Measurements from ENCODE around the gene KIF26B.
"Not testable (repeated sequence)": the region's sequence is repeated elsewhere in the genome, so short reads cannot be mapped to it uniquely, and the experiment has no call there.

Gene KIF26B

GRCh38 chr1:245695211-245695610, 540.4 kb downstream of the KIF26B start:
- DNase-seq (ENCODE audit: low read depth), result no peak
- no peak overlapping the region for H3K4me3 ChIP-seq (ENCODE audit: low read length)
- no peak for TF ChIP-seq CTCF (conservative IDR thresholded peaks at IDR 0.05; ENCODE audit: low read length)

GRCh38 chr1:245695701-245696100, 540.9 kb downstream of the KIF26B start:
- not testable (repeated sequence) for H3K4me3 ChIP-seq (ENCODE audit: low read length); DNase-seq (ENCODE audit: low read depth)

- H3K4me3 ChIP-seq (ENCODE audit: low read length), result no peak overlapping the region
- no peak for TF ChIP-seq CTCF (conservative IDR thresholded peaks at IDR 0.05; ENCODE audit: low read length)
- no peak for DNase-seq (ENCODE audit: low read depth)
Observed at GRCh38 chr1:245698116-245698515, 543.3 kb downstream of the KIF26B start.

GRCh38 chr1:245698860-245699259, 544.1 kb downstream of the KIF26B start:
- no peak for DNase-seq (ENCODE audit: low read depth)
- no peak for TF ChIP-seq CTCF (conservative IDR thresholded peaks at IDR 0.05; ENCODE audit: low read length)
- H3K4me3 ChIP-seq (ENCODE audit: low read length), result no peak overlapping the region

GRCh38 chr1:245700631-245701030, 545.8 kb downstream of the KIF26B start:
- DNase-seq (ENCODE audit: low read depth), result no peak
- no peak for TF ChIP-seq CTCF (conservative IDR thresholded peaks at IDR 0.05; ENCODE audit: low read length)
- H3K4me3 ChIP-seq (ENCODE audit: low read length), result no peak overlapping the region

GRCh38 chr1:245701631-245702030, 546.8 kb downstream of the KIF26B start:
- TF ChIP-seq CTCF (conservative IDR thresholded peaks at IDR 0.05; ENCODE audit: low read length), result no peak
- no peak overlapping the region for H3K4me3 ChIP-seq (ENCODE audit: low read length)
- no peak for DNase-seq (ENCODE audit: low read depth)

GRCh38 chr1:245702346-245702745, 547.6 kb downstream of the KIF26B start:
- H3K4me3 ChIP-seq (ENCODE audit: low read length), result no peak overlapping the region
- no peak for TF ChIP-seq CTCF (conservative IDR thresholded peaks at IDR 0.05; ENCODE audit: low read length)
- DNase-seq (ENCODE audit: low read depth), result no peak

GRCh38 chr1:245704341-245704740, 549.6 kb downstream of the KIF26B start:
- no peak for TF ChIP-seq CTCF (conservative IDR thresholded peaks at IDR 0.05; ENCODE audit: low read length)
- no peak overlapping the region for H3K4me3 ChIP-seq (ENCODE audit: low read length)
- DNase-seq (ENCODE audit: low read depth), result no peak

Data from AG10803 (cell line).